CD4-positive, alpha-beta T cell (primary cell): ENCODE results near the gene VPS33B. TPM values are rescaled to one million over a fixed set of nuclear protein-coding genes. Genes with fewer than 3 reads are reported as not detected.
A peak's percentile ranks its signal among the peaks of the same experiment; 100 is the strongest.

Experiments
- ATAC-seq: fragments of 200-7000 bp; cut with Tn5 transposase; one replicate; pipeline ENCODE4 v1.10.0; 2022; ENCODE audit warnings: mild to moderate bottlenecking; ENCODE audit not compliant: poor library complexity
- CTCF ChIA-PET: fragments of 350-600 bp; sonication (Branson Sonifier 250); formaldehyde crosslinking; loops from one replicate; lab custom pipeline; 2021; ENCODE audit warnings: antibody characterized with exemption, inconsistent platforms; lab: Charles Lee
- POLR2A ChIA-PET: fragments of 350-600 bp; sonication (Branson Sonifier 250); formaldehyde crosslinking; loops from one replicate; lab custom pipeline; 2021; ENCODE audit warnings: antibody characterized with exemption, inconsistent platforms; lab: Charles Lee
- DNase-seq, 14 experiments: peaks; one replicate each; pipeline ENCODE4 v3.0.0-alpha.2; 2013 to 2020; ENCODE audit warnings: mixed read lengths in 2 of 14
- H3K27ac ChIP-seq, 2 donors: one replicate each; pipeline versions ENCODE4 v1.5.1 to v1.7.0; 2013; ENCODE audit warnings: low read length in 2 of 2, low read depth in 1 of 2, mild to moderate bottlenecking in 1 of 2
- H3K27me3 ChIP-seq, 2 experiments: 1 replicate in 1 of 2; 2 replicates in 1 of 2; pipeline versions ENCODE4 v1.6.1 to v1.7.0; 2013; ENCODE audit warnings: low read length in 2 of 2, control low read depth in 1 of 2, mild to moderate bottlenecking in 1 of 2, moderate library complexity in 1 of 2; ENCODE audit not compliant: insufficient read depth in 2 of 2, control insufficient read depth in 1 of 2
- H3K36me3 ChIP-seq: one replicate; pipeline ENCODE4 v1.6.1; 2013; ENCODE audit warnings: low read length, control low read depth; ENCODE audit not compliant: insufficient read depth
- H3K4me1 ChIP-seq: one replicate; pipeline ENCODE4 v1.6.1; 2013; ENCODE audit warnings: low read length, control low read depth; ENCODE audit not compliant: insufficient read depth
- H3K4me3 ChIP-seq: one replicate; pipeline ENCODE4 v1.5.1; 2013; ENCODE audit warnings: mild to moderate bottlenecking, low read length, moderate library complexity
- H3K9me3 ChIP-seq, 2 experiments: 1 replicate in 1 of 2; 2 replicates in 1 of 2; pipeline versions ENCODE4 v1.6.1 to v1.7.0; 2013; ENCODE audit warnings: low read length in 2 of 2, mild to moderate bottlenecking in 2 of 2, control low read depth in 1 of 2, moderate library complexity in 1 of 2; ENCODE audit not compliant: control insufficient read depth in 1 of 2, insufficient read depth in 1 of 2
- H3K27ac Mint-ChIP-seq: one replicate; pipeline ENCODE4 v1.8.0; 2020; ENCODE audit warnings: mixed read lengths
- H3K27me3 Mint-ChIP-seq: one replicate; pipeline ENCODE4 v1.8.0; 2021; ENCODE audit warnings: mixed read lengths
- H3K36me3 Mint-ChIP-seq: one replicate; pipeline ENCODE4 v1.8.0; 2021; ENCODE audit warnings: low read depth, mixed read lengths
- H3K4me1 Mint-ChIP-seq: one replicate; pipeline ENCODE4 v1.8.0; 2021; ENCODE audit warnings: low read depth, mixed read lengths
- H3K4me3 Mint-ChIP-seq: one replicate; pipeline ENCODE4 v1.8.0; 2020; ENCODE audit warnings: mild to moderate bottlenecking, mixed read lengths
- H3K9me3 Mint-ChIP-seq: one replicate; pipeline ENCODE4 v1.8.0; 2020; ENCODE audit warnings: mixed read lengths
- CTCF ChIP-seq: fragments of 200-600 bp; IDR thresholded peaks from one replicate; pipeline ENCODE4 v1.8.0; 2022; ENCODE audit warnings: antibody characterized with exemption, mild to moderate bottlenecking
- intact Hi-C, 2 experiments: fragments of 100-400 bp; cut with DNase I in 1 of 2; cut with micrococcal nuclease in 1 of 2; formaldehyde crosslinking; loops; one replicate each; pipeline versions ENCODE4 v1.15.1 to v1.9.0; 2023 to 2025; cut with DNase I, micrococcal nuclease
- total RNA-seq, 174 experiments: library from RNA in 2 of 174; stranded (reverse) in 2 of 174; gene quantifications; one replicate each; pipeline ENCODE4 v1.2.3 and lab custom pipeline; 2021 to 2026

Gene VPS33B
- total RNA-seq, 2 experiments from 2014 or later = 17.2 to 23.8 TPM

- no peak overlapping the region for H3K4me3 Mint-ChIP-seq
- DNase-seq (no peak), ATAC-seq (no peak)
- H3K9me3 ChIP-seq = no peaks in the 10 kb centered on the region
- H3K27me3 Mint-ChIP-seq = no peaks in the 10 kb centered on the region
- H3K27me3 ChIP-seq = peaks cover 0 to 6% of the 10 kb centered on the region in 2 experiments
- no peak for TF ChIP-seq CTCF
- H3K4me1 Mint-ChIP-seq = no peaks in the 10 kb centered on the region
- no peak overlapping the region for H3K27ac Mint-ChIP-seq
- CTCF ChIA-PET = no interaction called here
- no peaks in the 10 kb centered on the region for H3K36me3 Mint-ChIP-seq
- no peak overlapping the region for H3K27ac ChIP-seq
- POLR2A ChIA-PET = no interaction called here
- H3K4me1 ChIP-seq = no peaks in the 10 kb centered on the region
- intact Hi-C loops = no loop called here
- no peak overlapping the region for H3K4me3 ChIP-seq
- no peaks in the 10 kb centered on the region for H3K9me3 Mint-ChIP-seq
- H3K36me3 ChIP-seq = no peaks in the 10 kb centered on the region
Measured at GRCh38 chr15:91039996-91040395, 17.6 kb upstream of the VPS33B start.

DNA sequence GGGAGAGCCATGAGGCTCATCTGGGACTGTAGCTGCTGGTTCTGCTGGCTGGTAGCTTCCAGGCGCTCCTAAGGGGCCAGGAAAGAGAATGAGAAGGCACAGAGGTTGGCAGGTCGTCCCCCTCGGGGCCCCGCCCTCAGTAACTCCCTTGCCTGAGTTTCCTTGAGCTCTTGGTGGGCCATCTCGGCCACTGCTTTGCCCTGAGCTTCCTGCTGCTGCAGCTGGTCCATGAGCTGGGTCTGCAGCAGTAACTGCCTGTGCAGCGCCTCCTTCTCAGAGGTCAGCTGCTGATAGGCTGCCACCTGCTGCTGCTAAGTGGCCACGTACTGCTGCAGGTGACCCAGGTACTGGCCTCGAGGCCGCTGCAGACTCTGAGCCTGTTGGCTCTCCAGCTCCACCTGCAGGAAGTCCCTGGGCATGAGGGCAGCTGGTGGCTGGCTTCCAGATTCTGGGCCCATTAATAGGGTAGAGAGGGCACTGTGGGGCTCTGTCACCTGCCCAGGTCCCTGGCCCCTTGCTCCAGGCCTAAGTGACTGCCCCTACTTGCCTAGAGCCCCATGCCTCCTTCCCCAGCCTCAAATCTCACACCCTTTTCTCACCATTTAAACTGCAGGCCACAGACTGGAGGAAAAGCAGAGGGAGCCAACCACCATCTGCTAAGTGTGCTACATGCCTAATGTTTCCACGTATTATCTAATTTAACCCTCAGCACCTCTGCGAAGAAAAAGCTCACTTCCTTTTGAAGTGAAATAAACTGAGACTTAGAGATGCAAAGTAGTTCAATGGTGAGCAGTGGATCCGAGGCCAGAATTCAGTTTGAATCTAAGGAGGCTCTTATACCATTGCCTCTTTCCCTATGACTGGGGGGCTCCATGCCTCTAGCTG is 10.8 kb upstream of the VPS33B start:
- CTCF ChIA-PET = interaction anchor here (0.7 to 2.1 kb wide), 7 partner anchors 10 to 225 kb away, joined by 3 to 16 read pairs (median 4); partner anchors contain the start of gene RCCD1
- DNase-seq (peak; percentile 26 to 74 (median 52)), ATAC-seq (peak; percentile 64)
- no peaks in the 10 kb centered on the region for H3K9me3 Mint-ChIP-seq
- no peaks in the 10 kb centered on the region for H3K36me3 ChIP-seq
- H3K4me1 ChIP-seq = peaks cover 6% of the 10 kb centered on the region
- H3K4me3 ChIP-seq = no peak overlapping the region
- peak; percentile 73 for TF ChIP-seq CTCF
- no peaks in the 10 kb centered on the region for H3K36me3 Mint-ChIP-seq
- no peaks in the 10 kb centered on the region for H3K9me3 ChIP-seq
- intact Hi-C loops = loop anchor here in 1 of 2 experiments (2.0 to 5.0 kb wide), 2 partner anchors 76 to 809 kb away; no protein-coding TSS in a partner anchor
- no peaks in the 10 kb centered on the region for H3K4me1 Mint-ChIP-seq
- POLR2A ChIA-PET = interaction anchor here (0.7 to 1.2 kb wide), 3 partner anchors 78 to 132 kb away, joined by 3 to 7 read pairs (median 4); partner anchors contain the start of gene HDDC3
- H3K27ac Mint-ChIP-seq = no peak overlapping the region
- H3K27ac ChIP-seq = no peak overlapping the region
- H3K27me3 ChIP-seq = peaks cover 0 to 4% of the 10 kb centered on the region in 2 experiments
- no peaks in the 10 kb centered on the region for H3K27me3 Mint-ChIP-seq
- no peak overlapping the region for H3K4me3 Mint-ChIP-seq

GRCh38 chr15:91031796-91032195 is 9.4 kb upstream of the VPS33B start:
- no peak overlapping the region for H3K4me3 Mint-ChIP-seq
- Histone ChIP-seq H3K9me3 (no peaks in the 10 kb centered on the region), H3K4me1 (peaks cover 6% of the 10 kb centered on the region), H3K27ac (no peak overlapping the region), H3K4me3 (no peak overlapping the region), H3K36me3 (no peaks in the 10 kb centered on the region), H3K27me3 (no peaks in the 10 kb centered on the region)
- ChIA-PET POLR2A (no interaction called here), CTCF (no interaction called here)
- H3K9me3 Mint-ChIP-seq = no peaks in the 10 kb centered on the region
- no peak for TF ChIP-seq CTCF
- no peaks in the 10 kb centered on the region for H3K27me3 Mint-ChIP-seq
- no peaks in the 10 kb centered on the region for H3K4me1 Mint-ChIP-seq
- no peak overlapping the region for H3K27ac Mint-ChIP-seq
- no peak for ATAC-seq
- no peak for DNase-seq
- intact Hi-C loops = loop anchor here in 1 of 2 experiments (2.0 to 5.0 kb wide), 2 partner anchors 75 to 811 kb away; no protein-coding TSS in a partner anchor
- H3K36me3 Mint-ChIP-seq = no peaks in the 10 kb centered on the region
